CD14-positive monocyte (primary cell): ENCODE results near the gene SMIM15. TPM values are rescaled to one million over a fixed set of nuclear protein-coding genes. Genes with fewer than 3 reads are reported as not detected.

Experiments
- DNase-seq, 3 donors: peaks; one replicate each; pipeline ENCODE4 v3.0.0-alpha.2; 2011 to 2022
- H2AFZ ChIP-seq: 2 replicates; pipeline ENCODE4 v1.6.0; 2012; ENCODE audit warnings: mild to moderate bottlenecking, low read depth, low read length, inconsistent platforms; ENCODE audit not compliant: insufficient read depth, poor library complexity, severe bottlenecking
- H3K27ac ChIP-seq, 2 donors: 1 replicate in 1 of 2; 2 replicates in 1 of 2; pipeline ENCODE4 v1.5.1; 2012 to 2013; ENCODE audit warnings: low read length in 2 of 2, control low read depth in 1 of 2, inconsistent platforms in 1 of 2, low read depth in 1 of 2, mild to moderate bottlenecking in 1 of 2
- H3K27me3 ChIP-seq, 2 donors: one replicate each; pipeline versions ENCODE4 v1.6.0 to v1.6.1; 2011 to 2013; ENCODE audit warnings: low read length in 2 of 2; ENCODE audit not compliant: control insufficient read depth in 2 of 2, insufficient read depth in 2 of 2
- H3K36me3 ChIP-seq, 2 donors: replicated peaks in 1 of 2; 1 replicate in 1 of 2; 2 replicates in 1 of 2; pipeline versions ENCODE4 v1.5.1 to v1.6.1; 2012 to 2013; ENCODE audit warnings: low read length in 2 of 2, control low read depth in 1 of 2, inconsistent platforms in 1 of 2, mild to moderate bottlenecking in 1 of 2; ENCODE audit not compliant: insufficient read depth in 2 of 2, control insufficient read depth in 1 of 2
- H3K4me1 ChIP-seq, 2 donors: 1 replicate in 1 of 2; 2 replicates in 1 of 2; pipeline versions ENCODE4 v1.5.1 to v1.6.1; 2012 to 2013; ENCODE audit warnings: low read length in 2 of 2, control low read depth in 1 of 2, inconsistent platforms in 1 of 2, mild to moderate bottlenecking in 1 of 2, moderate library complexity in 1 of 2; ENCODE audit not compliant: insufficient read depth in 2 of 2, control insufficient read depth in 1 of 2
- H3K4me2 ChIP-seq: replicated peaks from 2 replicates; pipeline ENCODE3; 2012; ENCODE audit warnings: low read length, moderate library complexity, mild to moderate bottlenecking; ENCODE audit not compliant: poor library complexity, severe bottlenecking; ENCODE audit errors: extremely low read depth
- H3K4me3 ChIP-seq, 3 experiments: fragments of 200-600 bp in 1 of 3; sonication (generic) in 1 of 3; replicated peaks in 1 of 3; 1 replicate in 2 of 3; 2 replicates in 1 of 3; pipeline ENCODE4 v1.5.1; 2011 to 2013; ENCODE audit warnings: low read length in 3 of 3, mild to moderate bottlenecking in 3 of 3, control low read depth in 2 of 3, low read depth in 2 of 3, inconsistent platforms in 1 of 3, moderate library complexity in 1 of 3
- H3K79me2 ChIP-seq: 2 replicates; pipeline ENCODE4 v1.6.0; 2012; ENCODE audit warnings: mild to moderate bottlenecking, control low read depth, inconsistent platforms, low read length, moderate library complexity; ENCODE audit not compliant: insufficient read depth
- H3K9ac ChIP-seq: 2 replicates; pipeline ENCODE4 v1.6.0; 2017; ENCODE audit warnings: low read length, mild to moderate bottlenecking; ENCODE audit not compliant: insufficient read depth, poor library complexity, severe bottlenecking
- H3K9me3 ChIP-seq, 2 donors: replicated peaks in 1 of 2; 1 replicate in 1 of 2; 2 replicates in 1 of 2; pipeline versions ENCODE4 v1.5.1 to v1.6.1; 2012 to 2013; ENCODE audit warnings: low read length in 2 of 2, control low read depth in 1 of 2; ENCODE audit not compliant: control insufficient read depth in 1 of 2, insufficient read depth in 1 of 2
- H4K20me1 ChIP-seq: 2 replicates; pipeline ENCODE4 v1.6.0; 2012; ENCODE audit warnings: mild to moderate bottlenecking, low read length, control low read depth, moderate library complexity; ENCODE audit not compliant: insufficient read depth
- H3K27ac Mint-ChIP-seq, 7 donors: one replicate each; pipeline ENCODE4 v1.8.0; 2020; ENCODE audit warnings: mild to moderate bottlenecking in 7 of 7, mixed read lengths in 7 of 7, moderate library complexity in 6 of 7, inconsistent platforms in 2 of 7
- H3K27me3 Mint-ChIP-seq, 3 donors: one replicate each; pipeline ENCODE4 v1.8.0; 2021 to 2022; ENCODE audit warnings: low read depth in 3 of 3, mild to moderate bottlenecking in 3 of 3, mixed read lengths in 3 of 3, moderate library complexity in 3 of 3, inconsistent platforms in 1 of 3
- H3K36me3 Mint-ChIP-seq, 2 donors: one replicate each; pipeline ENCODE4 v1.8.0; 2020; ENCODE audit warnings: mixed read lengths in 2 of 2, inconsistent platforms in 1 of 2, mild to moderate bottlenecking in 1 of 2
- H3K4me1 Mint-ChIP-seq: one replicate; pipeline ENCODE4 v1.8.0; 2020; ENCODE audit warnings: mild to moderate bottlenecking, mixed read lengths
- H3K4me3 Mint-ChIP-seq, 2 donors: one replicate each; pipeline ENCODE4 v1.8.0; 2020; ENCODE audit warnings: mild to moderate bottlenecking in 2 of 2, mixed read lengths in 2 of 2, moderate library complexity in 1 of 2
- H3K9me3 Mint-ChIP-seq, 7 donors: one replicate each; pipeline ENCODE4 v1.8.0; 2020 to 2022; ENCODE audit warnings: mixed read lengths in 7 of 7, mild to moderate bottlenecking in 6 of 7, moderate library complexity in 6 of 7, inconsistent platforms in 2 of 7
- WGBS: methylation state at CpG from one replicate; pipeline ENCODE4 v1.1.5; 2013; ENCODE audit warnings: missing lambda C conversion rate; ENCODE audit not compliant: insufficient coverage; 5-methylcytosine and 5-hydroxymethylcytosine counted together
- intact Hi-C, 2 donors: fragments of 100-400 bp; cut with micrococcal nuclease; formaldehyde crosslinking; loops; one replicate each; pipeline versions ENCODE4 v1.15.0 to v1.15.1; 2023
- polyA plus RNA-seq, 3 donors: library from polyadenylated mRNA; depleted of rRNA in 1 of 3; unstranded in 2 of 3; stranded (reverse) in 1 of 3; fragments of 300-500 nt in 2 of 3; fragments of >200 nt in 1 of 3; fragmentation: Illumina TruSeq in 2 of 3; gene quantifications; 1 replicate in 2 of 3; 2 replicates in 1 of 3; pipeline ENCODE4 v1.2.3, GENCODE V29; 2012 to 2021
- TF ChIP-seq, protein P1 (sequence below): fragments of 200-600 bp; IDR thresholded peaks from one replicate; pipeline ENCODE4 v1.8.0; 2022; ENCODE audit warnings: antibody characterized with exemption, mild to moderate bottlenecking

SMIM15 gene
- polyA plus RNA-seq, 3 donors, result 7.0 to 43.4 (median 32.0) TPM

DNA sequence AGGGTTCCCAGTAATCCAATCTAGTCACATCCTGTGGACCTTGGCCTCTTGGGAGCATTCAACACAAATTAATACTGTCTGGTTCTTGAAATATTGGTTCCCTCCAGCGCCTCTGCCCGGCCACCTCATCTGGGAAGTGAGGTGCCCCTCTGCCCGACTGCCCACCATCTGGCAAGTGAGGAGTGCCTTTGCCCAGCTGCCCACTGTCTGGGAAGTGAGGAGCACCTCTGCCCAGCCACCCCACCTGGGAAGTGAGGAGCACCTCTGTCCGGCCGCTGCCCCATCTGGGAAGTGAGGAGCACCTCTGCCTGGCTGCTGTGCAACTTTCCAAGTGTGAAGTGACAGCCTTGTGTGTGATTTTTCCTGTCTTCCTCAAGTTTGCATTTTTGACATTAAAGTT lies 42.7 kb upstream of the SMIM15 start:
- Mint-ChIP-seq H3K4me1 (peaks cover 4% of the 10 kb centered on the region), H3K27ac (no peak overlapping the region), H3K4me3 (no peak overlapping the region), H3K9me3 (peaks cover 32 to 50% (median 39%) of the 10 kb centered on the region in 7 donors), H3K27me3 (peaks cover 0 to 2% (median 1%) of the 10 kb centered on the region in 3 donors), H3K36me3 (peaks cover 0 to 2% of the 10 kb centered on the region in 2 donors)
- no peaks in the 10 kb centered on the region for H4K20me1 ChIP-seq
- no peaks in the 10 kb centered on the region for H3K79me2 ChIP-seq
- TF ChIP-seq, protein P1, sequence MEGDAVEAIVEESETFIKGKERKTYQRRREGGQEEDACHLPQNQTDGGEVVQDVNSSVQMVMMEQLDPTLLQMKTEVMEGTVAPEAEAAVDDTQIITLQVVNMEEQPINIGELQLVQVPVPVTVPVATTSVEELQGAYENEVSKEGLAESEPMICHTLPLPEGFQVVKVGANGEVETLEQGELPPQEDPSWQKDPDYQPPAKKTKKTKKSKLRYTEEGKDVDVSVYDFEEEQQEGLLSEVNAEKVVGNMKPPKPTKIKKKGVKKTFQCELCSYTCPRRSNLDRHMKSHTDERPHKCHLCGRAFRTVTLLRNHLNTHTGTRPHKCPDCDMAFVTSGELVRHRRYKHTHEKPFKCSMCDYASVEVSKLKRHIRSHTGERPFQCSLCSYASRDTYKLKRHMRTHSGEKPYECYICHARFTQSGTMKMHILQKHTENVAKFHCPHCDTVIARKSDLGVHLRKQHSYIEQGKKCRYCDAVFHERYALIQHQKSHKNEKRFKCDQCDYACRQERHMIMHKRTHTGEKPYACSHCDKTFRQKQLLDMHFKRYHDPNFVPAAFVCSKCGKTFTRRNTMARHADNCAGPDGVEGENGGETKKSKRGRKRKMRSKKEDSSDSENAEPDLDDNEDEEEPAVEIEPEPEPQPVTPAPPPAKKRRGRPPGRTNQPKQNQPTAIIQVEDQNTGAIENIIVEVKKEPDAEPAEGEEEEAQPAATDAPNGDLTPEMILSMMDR, result no peak
- peaks cover 13 to 22% of the 10 kb centered on the region in 2 donors for H3K9me3 ChIP-seq
- H3K27me3 ChIP-seq, result no peaks in the 10 kb centered on the region
- H3K36me3 ChIP-seq, result no peaks in the 10 kb centered on the region
- no peaks in the 10 kb centered on the region for H3K4me1 ChIP-seq
- no peak overlapping the region for H3K4me2 ChIP-seq
- H3K9ac ChIP-seq, result no peak overlapping the region
- H3K27ac ChIP-seq, result no peak overlapping the region
- no peak overlapping the region for H2AFZ ChIP-seq
- WGBS, result 97% methylated on average over 3 of the region's 5 CpGs
- no peak overlapping the region for H3K4me3 ChIP-seq
- intact Hi-C loops, result no loop called here
- no peak for DNase-seq

GRCh38 chr5:61202213-61202612 lies 39.9 kb upstream of the SMIM15 start:
- no peaks in the 10 kb centered on the region for H3K36me3 ChIP-seq

More at GRCh38 chr5:61202213-61202612, 39.9 kb upstream of the SMIM15 start:
- H3K9me3 Mint-ChIP-seq, result peaks cover 26 to 41% (median 32%) of the 10 kb centered on the region in 7 donors
- no peaks in the 10 kb centered on the region for H3K79me2 ChIP-seq
- no peak overlapping the region for H3K9ac ChIP-seq
- no CpG with 5 or more reads among the region's 2 CpGs for WGBS
- H3K9me3 ChIP-seq, result peaks cover 3 to 13% of the 10 kb centered on the region in 2 donors
- peaks cover 0 to 2% (median 1%) of the 10 kb centered on the region in 3 donors for H3K27me3 Mint-ChIP-seq
- no peak overlapping the region for H3K4me2 ChIP-seq
- no peak overlapping the region for H3K27ac Mint-ChIP-seq
- H3K27ac ChIP-seq, result no peak overlapping the region
- H3K27me3 ChIP-seq, result no peaks in the 10 kb centered on the region
- H2AFZ ChIP-seq, result no peak overlapping the region
- H3K36me3 Mint-ChIP-seq, result peaks cover 0 to 2% of the 10 kb centered on the region in 2 donors
- H3K4me1 Mint-ChIP-seq, result no peaks in the 10 kb centered on the region
- H3K4me3 ChIP-seq, result no peak overlapping the region
- TF ChIP-seq, protein P1, result no peak
- no peak overlapping the region for H3K4me3 Mint-ChIP-seq
- intact Hi-C loops, result no loop called here
- H3K4me1 ChIP-seq, result no peaks in the 10 kb centered on the region
- DNase-seq, result no peak
- H4K20me1 ChIP-seq, result no peaks in the 10 kb centered on the region
